Measurements from ENCODE around the gene SLC8A2.

SLC8A2 gene

DNA sequence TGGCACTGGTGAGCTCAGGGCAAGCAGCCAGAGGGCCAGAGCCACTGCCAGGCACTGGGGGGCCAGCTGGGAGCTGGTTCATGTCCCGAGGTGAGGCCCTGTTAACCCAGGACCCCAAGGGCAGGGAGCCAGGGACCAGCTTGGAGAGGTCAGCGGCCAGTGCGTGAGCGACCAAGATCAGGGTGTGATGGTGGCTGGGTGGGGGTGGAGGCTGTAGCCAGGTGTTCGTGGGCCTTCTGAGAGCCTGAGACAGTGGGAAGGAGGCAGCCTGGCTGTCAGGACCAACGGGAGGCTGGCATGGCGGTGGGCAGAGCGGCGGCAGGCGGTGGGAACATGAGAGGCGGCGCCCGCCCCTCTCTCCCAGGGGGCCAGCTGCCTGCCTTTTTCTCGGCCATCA is 20.4 kb upstream of the SLC8A2 start:
- WGBS, 2 donors (ENCODE audit: extremely low coverage in 2 of 2, insufficient read length in 2 of 2, insufficient replicate concordance in 1 of 2): no CpG with 5 or more reads among the region's 14 CpGs
- no peak overlapping the region for H3K4me2 ChIP-seq (ENCODE audit: insufficient read depth, low read length, poor library complexity, severe bottlenecking)
- H3K4ac ChIP-seq (ENCODE audit: low read length): no peak overlapping the region
- no peak overlapping the region for H3K14ac ChIP-seq (ENCODE audit: low read length)
- H4K8ac ChIP-seq (ENCODE audit: low read depth, low read length): peak overlapping the region; percentile 17
- H2AK5ac ChIP-seq (ENCODE audit: low read depth, low read length): no peak overlapping the region
- H3K9ac ChIP-seq (ENCODE audit: low read depth, low read length, poor library complexity): no peak overlapping the region
- no peaks in the 10 kb centered on the region for H3K27me3 ChIP-seq (ENCODE audit: control insufficient read depth in 3 of 3, insufficient read depth in 3 of 3, low read depth in 1 of 3, low read length in 3 of 3)
- no peak overlapping the region for H4K91ac ChIP-seq (ENCODE audit: low read depth, low read length, poor library complexity)
- no peak for DNase-seq (ENCODE audit: low spot score)
- peak overlapping the region; percentile 94 for H2BK5ac ChIP-seq (ENCODE audit: low read length)
- H3K9me3 ChIP-seq (replicated peaks in 1 of 2; ENCODE audit: control insufficient read depth in 2 of 2, insufficient read depth in 1 of 2, low read depth in 1 of 2, low read length in 2 of 2): peaks cover 0 to 2% of the 10 kb centered on the region in 2 donors
- H3K4me3 ChIP-seq (ENCODE audit: low read length in 2 of 2): no peak overlapping the region
- peaks cover 15 to 55% of the 10 kb centered on the region in 2 donors for H3K36me3 ChIP-seq (replicated peaks in 1 of 2; ENCODE audit: control insufficient read depth in 2 of 2, insufficient read depth in 2 of 2, low read length in 2 of 2)
- no peak overlapping the region for H3K18ac ChIP-seq (ENCODE audit: low read length)
- no peak overlapping the region for H2AFZ ChIP-seq (ENCODE audit: low read length)
- peaks cover 19% of the 10 kb centered on the region for H3K79me1 ChIP-seq (ENCODE audit: low read depth, low read length)
- no peak overlapping the region for H3K23ac ChIP-seq (ENCODE audit: low read depth, low read length, poor library complexity)
- H2BK120ac ChIP-seq (ENCODE audit: low read depth, low read length): peak overlapping the region; percentile 47
- no peak overlapping the region for H2BK12ac ChIP-seq (ENCODE audit: low read length)
- H3K27ac ChIP-seq (replicated peaks; ENCODE audit: low read length): no peak overlapping the region
- no peaks in the 10 kb centered on the region for H3K4me1 ChIP-seq (ENCODE audit: control insufficient read depth in 2 of 2, insufficient read depth in 1 of 2, low read depth in 1 of 2, low read length in 2 of 2)
- no peak overlapping the region for H2BK15ac ChIP-seq (ENCODE audit: low read length)

DNA sequence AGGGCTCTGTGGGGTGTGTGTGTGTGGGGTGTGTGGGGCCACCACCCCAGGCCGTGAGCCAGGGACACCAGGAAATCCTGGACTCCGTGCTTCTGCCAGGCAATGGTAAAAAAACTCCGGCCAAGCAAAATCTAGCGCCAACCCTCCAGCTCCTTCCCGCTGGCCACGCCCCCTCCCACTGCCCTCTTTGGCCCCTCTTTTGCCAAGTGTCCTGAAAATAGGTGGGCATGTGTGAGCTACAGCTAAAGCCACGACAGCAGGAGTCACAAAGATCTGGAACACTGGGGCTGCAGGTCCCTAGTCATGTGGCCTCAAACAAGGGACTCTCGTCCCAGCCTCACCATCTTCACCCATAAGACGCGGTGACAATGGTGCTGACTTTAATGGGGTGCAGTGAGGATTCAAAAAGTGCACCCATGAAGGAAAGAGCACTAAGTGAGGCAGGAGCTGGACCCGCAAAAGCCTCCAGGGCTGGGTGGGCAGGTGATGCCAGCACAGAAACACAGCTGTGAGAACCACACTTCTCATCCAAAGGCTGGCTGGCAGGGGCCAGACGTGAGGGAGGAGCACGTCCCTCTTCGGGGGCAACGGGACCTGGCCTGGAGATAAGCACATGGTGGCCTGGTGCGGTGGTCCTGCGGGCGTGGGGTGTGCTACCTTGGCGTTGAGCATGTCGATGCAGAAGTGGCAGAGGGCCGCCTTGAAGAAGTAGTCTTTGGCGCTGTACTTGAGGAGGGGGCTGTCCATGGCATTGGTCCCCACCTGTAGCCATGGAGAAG is 19.9 kb upstream of the SLC8A2 start:
- no peak overlapping the region for H3K14ac ChIP-seq (ENCODE audit: low read length)
- H3K18ac ChIP-seq (ENCODE audit: low read length): no peak overlapping the region
- H2AK5ac ChIP-seq (ENCODE audit: low read depth, low read length): no peak overlapping the region
- peak overlapping the region; percentile 44 for H3K9ac ChIP-seq (ENCODE audit: low read depth, low read length, poor library complexity)
- no peak overlapping the region for H3K4ac ChIP-seq (ENCODE audit: low read length)
- H3K4me1 ChIP-seq (ENCODE audit: control insufficient read depth in 2 of 2, insufficient read depth in 1 of 2, low read depth in 1 of 2, low read length in 2 of 2): peaks cover 0 to 5% of the 10 kb centered on the region in 2 donors
- H3K4me2 ChIP-seq (ENCODE audit: insufficient read depth, low read length, poor library complexity, severe bottlenecking): no peak overlapping the region
- H4K91ac ChIP-seq (ENCODE audit: low read depth, low read length, poor library complexity): no peak overlapping the region
- H4K8ac ChIP-seq (ENCODE audit: low read depth, low read length): peak overlapping the region; percentile 17
- no CpG with 5 or more reads among the region's 22 CpGs for WGBS, 2 donors (ENCODE audit: extremely low coverage in 2 of 2, insufficient read length in 2 of 2, insufficient replicate concordance in 1 of 2)
- H3K27me3 ChIP-seq (ENCODE audit: control insufficient read depth in 3 of 3, insufficient read depth in 3 of 3, low read depth in 1 of 3, low read length in 3 of 3): no peaks in the 10 kb centered on the region
- H2BK12ac ChIP-seq (ENCODE audit: low read length): no peak overlapping the region
- no peak overlapping the region for H2BK15ac ChIP-seq (ENCODE audit: low read length)
- H3K79me1 ChIP-seq (ENCODE audit: low read depth, low read length): peaks cover 19% of the 10 kb centered on the region
- no peak overlapping the region for H3K4me3 ChIP-seq (ENCODE audit: low read length in 2 of 2)
- peaks cover 0 to 2% of the 10 kb centered on the region in 2 donors for H3K9me3 ChIP-seq (replicated peaks in 1 of 2; ENCODE audit: control insufficient read depth in 2 of 2, insufficient read depth in 1 of 2, low read depth in 1 of 2, low read length in 2 of 2)
- H3K27ac ChIP-seq (replicated peaks; ENCODE audit: low read length): no peak overlapping the region
- H2BK120ac ChIP-seq (ENCODE audit: low read depth, low read length): peak overlapping the region; percentile 47
- peak overlapping the region; percentile 94 for H2BK5ac ChIP-seq (ENCODE audit: low read length)
- DNase-seq (ENCODE audit: low spot score): no peak
- peaks cover 15 to 55% of the 10 kb centered on the region in 2 donors for H3K36me3 ChIP-seq (replicated peaks in 1 of 2; ENCODE audit: control insufficient read depth in 2 of 2, insufficient read depth in 2 of 2, low read length in 2 of 2)
- no peak overlapping the region for H2AFZ ChIP-seq (ENCODE audit: low read length)
- peak overlapping the region; percentile 73 for H3K23ac ChIP-seq (ENCODE audit: low read depth, low read length, poor library complexity)

DNA sequence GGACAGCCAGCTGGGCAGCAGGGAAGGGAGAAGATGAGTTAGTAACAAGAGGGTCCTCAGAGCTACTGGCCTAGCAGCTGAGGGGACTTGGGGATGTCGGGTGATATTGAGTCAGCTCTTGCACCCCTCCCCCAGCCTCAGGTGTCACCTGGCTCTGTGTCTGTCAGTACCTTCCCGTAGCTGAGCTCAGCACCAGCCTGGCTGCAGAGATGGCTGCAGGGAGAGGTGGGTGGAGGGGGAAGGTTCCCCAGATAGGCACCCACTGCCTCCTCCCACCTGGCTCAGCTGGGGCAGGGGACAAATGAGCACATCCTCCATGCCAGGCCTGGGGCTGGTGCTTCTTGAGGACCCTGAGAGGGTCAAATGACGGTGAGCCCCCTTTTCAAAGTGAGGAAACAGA is 19.2 kb upstream of the SLC8A2 start:
- no peak overlapping the region for H2AK5ac ChIP-seq (ENCODE audit: low read depth, low read length)
- peaks cover 0 to 6% of the 10 kb centered on the region in 2 donors for H3K4me1 ChIP-seq (ENCODE audit: control insufficient read depth in 2 of 2, insufficient read depth in 1 of 2, low read depth in 1 of 2, low read length in 2 of 2)
- H2BK120ac ChIP-seq (ENCODE audit: low read depth, low read length): no peak overlapping the region
- peaks cover 16% of the 10 kb centered on the region for H3K79me1 ChIP-seq (ENCODE audit: low read depth, low read length)
- peaks cover 15 to 55% of the 10 kb centered on the region in 2 donors for H3K36me3 ChIP-seq (replicated peaks in 1 of 2; ENCODE audit: control insufficient read depth in 2 of 2, insufficient read depth in 2 of 2, low read length in 2 of 2)
- no peak overlapping the region for H4K91ac ChIP-seq (ENCODE audit: low read depth, low read length, poor library complexity)
- H3K4me3 ChIP-seq (ENCODE audit: low read length in 2 of 2): no peak overlapping the region
- H3K4ac ChIP-seq (ENCODE audit: low read length): no peak overlapping the region
- no peak overlapping the region for H3K18ac ChIP-seq (ENCODE audit: low read length)
- H2AFZ ChIP-seq (ENCODE audit: low read length): no peak overlapping the region
- no peak overlapping the region for H3K23ac ChIP-seq (ENCODE audit: low read depth, low read length, poor library complexity)
- no peak for DNase-seq (ENCODE audit: low spot score)
- no peak overlapping the region for H3K14ac ChIP-seq (ENCODE audit: low read length)
- H3K9ac ChIP-seq (ENCODE audit: low read depth, low read length, poor library complexity): no peak overlapping the region
- no peak overlapping the region for H4K8ac ChIP-seq (ENCODE audit: low read depth, low read length)
- H2BK5ac ChIP-seq (ENCODE audit: low read length): no peak overlapping the region
- WGBS, 2 donors (ENCODE audit: extremely low coverage in 2 of 2, insufficient read length in 2 of 2, insufficient replicate concordance in 1 of 2): no CpG with 5 or more reads among the region's 3 CpGs
- peaks cover 0 to 2% of the 10 kb centered on the region in 2 donors for H3K9me3 ChIP-seq (replicated peaks in 1 of 2; ENCODE audit: control insufficient read depth in 2 of 2, insufficient read depth in 1 of 2, low read depth in 1 of 2, low read length in 2 of 2)
- H2BK12ac ChIP-seq (ENCODE audit: low read length): no peak overlapping the region
- H3K27me3 ChIP-seq (ENCODE audit: control insufficient read depth in 3 of 3, insufficient read depth in 3 of 3, low read depth in 1 of 3, low read length in 3 of 3): no peaks in the 10 kb centered on the region
- H3K4me2 ChIP-seq (ENCODE audit: insufficient read depth, low read length, poor library complexity, severe bottlenecking): no peak overlapping the region
- no peak overlapping the region for H3K27ac ChIP-seq (replicated peaks; ENCODE audit: low read length)
- no peak overlapping the region for H2BK15ac ChIP-seq (ENCODE audit: low read length)

DNA sequence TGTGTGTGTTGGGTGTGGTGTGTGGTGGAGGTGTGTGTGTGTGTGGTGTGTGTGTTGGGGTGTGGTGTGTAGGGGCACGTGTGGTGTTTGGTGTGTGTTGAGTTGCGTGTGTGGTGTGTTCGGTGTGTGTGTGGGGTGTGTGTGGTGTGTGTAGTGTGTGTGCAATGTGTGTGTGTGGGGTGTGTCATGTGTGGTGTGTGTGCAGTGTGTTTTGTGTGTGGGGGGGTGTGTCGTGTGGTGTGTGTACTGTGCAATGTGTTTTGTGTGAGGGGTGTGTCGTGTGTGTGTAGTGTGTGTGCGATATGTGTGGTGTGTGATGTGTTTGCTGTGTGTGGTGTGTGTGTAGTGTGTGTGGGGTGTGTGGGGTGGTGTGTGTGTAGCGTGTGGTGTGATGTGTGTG is 18.3 kb upstream of the SLC8A2 start:
- Histone ChIP-seq H3K36me3 (replicated peaks in 1 of 2; ENCODE audit: control insufficient read depth in 2 of 2, insufficient read depth in 2 of 2, low read length in 2 of 2) (peaks cover 18 to 61% of the 10 kb centered on the region in 2 donors), H2AFZ (ENCODE audit: low read length) (no peak overlapping the region), H3K79me1 (ENCODE audit: low read depth, low read length) (peaks cover 12% of the 10 kb centered on the region), H3K27ac (replicated peaks; ENCODE audit: low read length) (no peak overlapping the region), H2BK12ac (ENCODE audit: low read length) (no peak overlapping the region), H3K4me3 (ENCODE audit: low read length in 2 of 2) (peak overlapping the region in 1 of 2 donors; percentile 71), H3K4me2 (ENCODE audit: insufficient read depth, low read length, poor library complexity, severe bottlenecking) (no peak overlapping the region), H3K18ac (ENCODE audit: low read length) (no peak overlapping the region), H2BK15ac (ENCODE audit: low read length) (no peak overlapping the region), H3K9me3 (replicated peaks in 1 of 2; ENCODE audit: control insufficient read depth in 2 of 2, insufficient read depth in 1 of 2, low read depth in 1 of 2, low read length in 2 of 2) (peaks cover 0 to 2% of the 10 kb centered on the region in 2 donors), H3K23ac (ENCODE audit: low read depth, low read length, poor library complexity) (peak overlapping the region; percentile 0), H2BK5ac (ENCODE audit: low read length) (no peak overlapping the region), H3K27me3 (ENCODE audit: control insufficient read depth in 3 of 3, insufficient read depth in 3 of 3, low read depth in 1 of 3, low read length in 3 of 3) (no peaks in the 10 kb centered on the region), H4K91ac (ENCODE audit: low read depth, low read length, poor library complexity) (no peak overlapping the region), H3K14ac (ENCODE audit: low read length) (no peak overlapping the region), H4K8ac (ENCODE audit: low read depth, low read length) (no peak overlapping the region), H3K4ac (ENCODE audit: low read length) (no peak overlapping the region), H3K4me1 (ENCODE audit: control insufficient read depth in 2 of 2, insufficient read depth in 1 of 2, low read depth in 1 of 2, low read length in 2 of 2) (peaks cover 0 to 6% of the 10 kb centered on the region in 2 donors), H2AK5ac (ENCODE audit: low read depth, low read length) (no peak overlapping the region), H2BK120ac (ENCODE audit: low read depth, low read length) (no peak overlapping the region), H3K9ac (ENCODE audit: low read depth, low read length, poor library complexity) (peak overlapping the region; percentile 34)
- no peak for DNase-seq (ENCODE audit: low spot score)
- WGBS, 2 donors (ENCODE audit: extremely low coverage in 2 of 2, insufficient read length in 2 of 2, insufficient replicate concordance in 1 of 2): 100% methylated on average over 4 to 7 of the region's 7 CpGs

All from neuronal stem cell (in vitro differentiated cells).